ENCODE measurements around the gene NPY4R2.
A peak's percentile ranks its signal among the peaks of the same experiment; 100 is the strongest.
"Not testable (repeated sequence)": the region's sequence is repeated elsewhere in the genome, so short reads cannot be mapped to it uniquely, and the experiment has no call there.

Gene NPY4R2

GRCh38 chr10:47918475-47918874, at the start of gene NPY4R2:
TSS of gene NPY4R2 (plus strand) at chr10:47918662. CDS start at chr10:47921988, 3,326 bp downstream.
- CTCF ChIA-PET; POLR2A ChIA-PET; DNase-seq (ENCODE audit: extremely low spot score): not testable (repeated sequence)

GRCh38 chr10:47870887-47871286, 47.6 kb upstream of the NPY4R2 start:
- POLR2A ChIA-PET; CTCF ChIA-PET; DNase-seq (ENCODE audit: extremely low spot score): not testable (repeated sequence)

- DNase-seq (ENCODE audit: extremely low spot score); CTCF ChIA-PET; POLR2A ChIA-PET: not testable (repeated sequence)
Measured at GRCh38 chr10:47871485-47872180, 46.8 kb upstream of the NPY4R2 start.

GRCh38 chr10:47872236-47872635, 46.2 kb upstream of the NPY4R2 start:
- DNase-seq (ENCODE audit: extremely low spot score); POLR2A ChIA-PET; CTCF ChIA-PET: not testable (repeated sequence)

GRCh38 chr10:47884239-47884638, 34.2 kb upstream of the NPY4R2 start:
- DNase-seq (ENCODE audit: extremely low spot score); POLR2A ChIA-PET; CTCF ChIA-PET: not testable (repeated sequence)

GRCh38 chr10:47884934-47885333, 33.5 kb upstream of the NPY4R2 start:
- POLR2A ChIA-PET; CTCF ChIA-PET; DNase-seq (ENCODE audit: extremely low spot score): not testable (repeated sequence)

GRCh38 chr10:47886356-47886755, 32.1 kb upstream of the NPY4R2 start:
- POLR2A ChIA-PET; CTCF ChIA-PET; DNase-seq (ENCODE audit: extremely low spot score): not testable (repeated sequence)

- CTCF ChIA-PET; POLR2A ChIA-PET; DNase-seq (ENCODE audit: extremely low spot score): not testable (repeated sequence)
Measured at GRCh38 chr10:47886827-47887226, 31.6 kb upstream of the NPY4R2 start.

- CTCF ChIA-PET; DNase-seq (ENCODE audit: extremely low spot score); POLR2A ChIA-PET: not testable (repeated sequence)
Measured at GRCh38 chr10:47890737-47891136, 27.7 kb upstream of the NPY4R2 start.

GRCh38 chr10:47892494-47893261, 25.8 kb upstream of the NPY4R2 start:
- CTCF ChIA-PET; POLR2A ChIA-PET; DNase-seq (ENCODE audit: extremely low spot score): not testable (repeated sequence)

GRCh38 chr10:47894571-47894970, 23.9 kb upstream of the NPY4R2 start:
- DNase-seq (ENCODE audit: extremely low spot score); POLR2A ChIA-PET; CTCF ChIA-PET: not testable (repeated sequence)
- peak; percentile 58; the same call in 1 of the 2 replicates for TF ChIP-seq TARDBP (IDR thresholded peaks at IDR 0.05)

GRCh38 chr10:47897813-47898212, 20.6 kb upstream of the NPY4R2 start:
- POLR2A ChIA-PET; CTCF ChIA-PET; DNase-seq (ENCODE audit: extremely low spot score): not testable (repeated sequence)

GRCh38 chr10:47909333-47909732, 9.1 kb upstream of the NPY4R2 start:
- DNase-seq (ENCODE audit: extremely low spot score); POLR2A ChIA-PET: not testable (repeated sequence)

GRCh38 chr10:47910486-47910885, 8.0 kb upstream of the NPY4R2 start:
- DNase-seq (ENCODE audit: extremely low spot score); CTCF ChIA-PET; POLR2A ChIA-PET: not testable (repeated sequence)

More at GRCh38 chr10:47909333-47909732, 9.1 kb upstream of the NPY4R2 start:
- CTCF ChIA-PET, result not testable (repeated sequence)

- CTCF ChIA-PET; DNase-seq (ENCODE audit: extremely low spot score); POLR2A ChIA-PET: not testable (repeated sequence)
Measured at GRCh38 chr10:47914052-47914451, 4.4 kb upstream of the NPY4R2 start.

GRCh38 chr10:47915849-47916548, 2.5 kb upstream of the NPY4R2 start:
- POLR2A ChIA-PET; DNase-seq (ENCODE audit: extremely low spot score): not testable (repeated sequence)

GRCh38 chr10:47920610-47921009, 2.1 kb downstream of the NPY4R2 start:
- POLR2A ChIA-PET; CTCF ChIA-PET; DNase-seq (ENCODE audit: extremely low spot score): not testable (repeated sequence)

More at GRCh38 chr10:47915849-47916548, 2.5 kb upstream of the NPY4R2 start:
- CTCF ChIA-PET, result not testable (repeated sequence)

- DNase-seq (ENCODE audit: extremely low spot score); POLR2A ChIA-PET; CTCF ChIA-PET: not testable (repeated sequence)
Measured at GRCh38 chr10:47922503-47922902, 4.0 kb downstream of the NPY4R2 start.

- CTCF ChIA-PET; DNase-seq (ENCODE audit: extremely low spot score); POLR2A ChIA-PET: not testable (repeated sequence)
Measured at GRCh38 chr10:47924628-47925027, 6.2 kb downstream of the NPY4R2 start.

Data from HEK293T (cell line).